ENCODE measurements around the gene MBLAC2.

DNA sequence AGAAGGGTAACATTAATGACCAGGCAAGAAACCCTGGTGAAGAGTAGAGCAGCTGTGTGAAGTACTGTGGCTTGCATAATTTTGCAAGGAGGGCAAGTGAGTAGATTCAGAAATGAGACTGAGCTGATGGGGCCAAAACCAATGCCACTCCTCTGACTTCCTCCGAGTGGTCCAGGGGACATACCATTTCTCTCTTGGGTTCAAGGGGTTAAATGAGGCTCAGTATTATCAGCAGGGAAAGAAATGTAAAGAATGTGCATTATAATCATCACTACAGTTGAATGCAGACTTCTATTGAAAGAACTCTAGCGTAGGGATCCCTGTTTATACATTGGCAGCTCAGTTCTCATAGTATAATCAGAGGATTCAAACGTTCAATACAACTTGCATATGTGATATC lies 10.0 kb upstream of the MBLAC2 start:
- TF ChIP-seq EZH2 (IDR thresholded peaks at IDR 0.05; ENCODE audit: insufficient read depth, low read length) (no peak), CTCF (IDR thresholded peaks at IDR 0.05; ENCODE audit: insufficient read depth, low read depth, low read length) (no peak)

Data from astrocyte (in vitro differentiated cells and primary cell).